Neural progenitor cell (in vitro differentiated cells): ENCODE results near the gene ITPR1. TPM values are rescaled to one million over a fixed set of nuclear protein-coding genes. Genes with fewer than 3 reads are reported as not detected.

Source experiments
- DNase-seq: peaks from one replicate; pipeline ENCODE4 v3.0.0-alpha.2; 2016; ENCODE audit warnings: low spot score
- H2AFZ ChIP-seq: fragments of 200-600 bp; sonication (generic); replicated peaks from 2 replicates; pipeline ENCODE4 v1.6.1; 2016; ENCODE audit warnings: antibody characterized with exemption
- H3F3A ChIP-seq: fragments of 200-600 bp; sonication (generic); 2 replicates; pipeline ENCODE4 v1.6.1; 2016; ENCODE audit warnings: antibody characterized with exemption, low read depth
- H3K27ac ChIP-seq: fragments of 200-600 bp; sonication (generic); 2 replicates; pipeline ENCODE4 v1.5.1; 2016; ENCODE audit warnings: mild to moderate bottlenecking
- H3K27me3 ChIP-seq: fragments of 200-600 bp; sonication (generic); 2 replicates; pipeline ENCODE4 v1.6.1; 2016; ENCODE audit warnings: mild to moderate bottlenecking, moderate library complexity
- H3K36me3 ChIP-seq: fragments of 200-600 bp; sonication (generic); 2 replicates; pipeline ENCODE4 v1.5.1; 2016
- H3K4me1 ChIP-seq: fragments of 200-600 bp; sonication (generic); 2 replicates; pipeline ENCODE4 v1.6.1; 2016; ENCODE audit warnings: mixed run types
- H3K4me2 ChIP-seq: fragments of 200-600 bp; sonication (generic); 2 replicates; pipeline ENCODE4 v1.6.1; 2016
- H3K4me3 ChIP-seq: fragments of 200-600 bp; sonication (generic); 2 replicates; pipeline ENCODE4 v1.5.1; 2016
- H3K79me2 ChIP-seq: fragments of 200-600 bp; sonication (generic); 2 replicates; pipeline ENCODE4 v1.6.1; 2016; ENCODE audit warnings: low read depth
- H3K9ac ChIP-seq: fragments of 200-600 bp; sonication (generic); 2 replicates; pipeline ENCODE4 v1.6.1; 2016
- H3K9me3 ChIP-seq: fragments of 200-600 bp; sonication (generic); 2 replicates; pipeline ENCODE4 v1.5.1; 2016; ENCODE audit warnings: low read depth
- H4K20me1 ChIP-seq: fragments of 200-600 bp; sonication (generic); 2 replicates; pipeline ENCODE4 v1.6.1; 2016; ENCODE audit warnings: low read depth
- H3K27ac Mint-ChIP-seq: 3 replicates; pipeline ENCODE4 v1.8.0; 2021; ENCODE audit warnings: mixed read lengths
- H3K27me3 Mint-ChIP-seq: 2 replicates; pipeline ENCODE4 v1.8.0; 2022; ENCODE audit warnings: low read depth, mild to moderate bottlenecking, inconsistent platforms, moderate library complexity, mixed read lengths; ENCODE audit not compliant: insufficient read depth
- H3K36me3 Mint-ChIP-seq: 3 replicates; pipeline ENCODE4 v1.8.0; 2021; ENCODE audit warnings: mixed read lengths
- H3K4me1 Mint-ChIP-seq: 3 replicates; pipeline ENCODE4 v1.8.0; 2021; ENCODE audit warnings: mixed read lengths
- H3K4me3 Mint-ChIP-seq: 3 replicates; pipeline ENCODE4 v1.8.0; 2021; ENCODE audit warnings: mild to moderate bottlenecking, moderate library complexity, mixed read lengths
- H3K9me3 Mint-ChIP-seq: 3 replicates; pipeline ENCODE4 v1.8.0; 2020; ENCODE audit warnings: mixed read lengths
- EZH2 ChIP-seq: fragments of 200-600 bp; sonication (generic); IDR thresholded peaks from 2 replicates; pipeline ENCODE4 v1.6.1; 2017; ENCODE audit warnings: antibody characterized with exemption, mild to moderate bottlenecking, moderate library complexity
- EZH2phosphoT487 ChIP-seq: fragments of 200-600 bp; sonication (generic); IDR thresholded peaks from 2 replicates; pipeline ENCODE4 v1.6.1; 2017; ENCODE audit warnings: antibody characterized with exemption
- total RNA-seq: library from RNA; depleted of rRNA; stranded (reverse); fragments of >200 nt; gene quantifications from 2 replicates; pipeline ENCODE4 v1.2.3, GENCODE V29; 2015; ENCODE audit warnings: low replicate concordance
- TF ChIP-seq, protein P1 (sequence below): fragments of 200-600 bp; sonication (generic); IDR thresholded peaks from 2 replicates; pipeline ENCODE4 v1.5.1; 2017; ENCODE audit warnings: antibody characterized with exemption, mild to moderate bottlenecking

Gene ITPR1
- total RNA-seq, 1 donor from 2014 or later = 5.0 TPM

- Mint-ChIP-seq H3K4me1 (peaks cover 4% of the 10 kb centered on the region), H3K9me3 (peaks cover 14% of the 10 kb centered on the region), H3K27me3 (peaks cover 7% of the 10 kb centered on the region), H3K27ac (no peak overlapping the region), H3K4me3 (no peak overlapping the region), H3K36me3 (peaks cover 2% of the 10 kb centered on the region)
- no peak for TF ChIP-seq EZH2phosphoT487
- no peak for TF ChIP-seq EZH2
- TF ChIP-seq, protein P1, sequence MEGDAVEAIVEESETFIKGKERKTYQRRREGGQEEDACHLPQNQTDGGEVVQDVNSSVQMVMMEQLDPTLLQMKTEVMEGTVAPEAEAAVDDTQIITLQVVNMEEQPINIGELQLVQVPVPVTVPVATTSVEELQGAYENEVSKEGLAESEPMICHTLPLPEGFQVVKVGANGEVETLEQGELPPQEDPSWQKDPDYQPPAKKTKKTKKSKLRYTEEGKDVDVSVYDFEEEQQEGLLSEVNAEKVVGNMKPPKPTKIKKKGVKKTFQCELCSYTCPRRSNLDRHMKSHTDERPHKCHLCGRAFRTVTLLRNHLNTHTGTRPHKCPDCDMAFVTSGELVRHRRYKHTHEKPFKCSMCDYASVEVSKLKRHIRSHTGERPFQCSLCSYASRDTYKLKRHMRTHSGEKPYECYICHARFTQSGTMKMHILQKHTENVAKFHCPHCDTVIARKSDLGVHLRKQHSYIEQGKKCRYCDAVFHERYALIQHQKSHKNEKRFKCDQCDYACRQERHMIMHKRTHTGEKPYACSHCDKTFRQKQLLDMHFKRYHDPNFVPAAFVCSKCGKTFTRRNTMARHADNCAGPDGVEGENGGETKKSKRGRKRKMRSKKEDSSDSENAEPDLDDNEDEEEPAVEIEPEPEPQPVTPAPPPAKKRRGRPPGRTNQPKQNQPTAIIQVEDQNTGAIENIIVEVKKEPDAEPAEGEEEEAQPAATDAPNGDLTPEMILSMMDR = no peak
- Histone ChIP-seq H4K20me1 (no peaks in the 10 kb centered on the region), H3K36me3 (no peaks in the 10 kb centered on the region), H3K9ac (no peak overlapping the region), H3F3A (no peaks in the 10 kb centered on the region), H3K4me1 (no peaks in the 10 kb centered on the region), H3K9me3 (no peaks in the 10 kb centered on the region), H3K27ac (no peak overlapping the region), H2AFZ (no peak overlapping the region), H3K79me2 (no peaks in the 10 kb centered on the region), H3K4me2 (no peak overlapping the region), H3K4me3 (no peak overlapping the region), H3K27me3 (no peaks in the 10 kb centered on the region)
- DNase-seq = no peak
Observed at GRCh38 chr3:4763604-4764247, 270.6 kb downstream of the ITPR1 start.

GRCh38 chr3:4765212-4765611 lies 272.1 kb downstream of the ITPR1 start:
- Histone ChIP-seq H3K36me3 (no peaks in the 10 kb centered on the region), H3K9ac (no peak overlapping the region), H3F3A (no peaks in the 10 kb centered on the region), H3K4me3 (no peak overlapping the region), H3K27me3 (no peaks in the 10 kb centered on the region), H3K9me3 (no peaks in the 10 kb centered on the region), H3K4me1 (no peaks in the 10 kb centered on the region), H3K79me2 (no peaks in the 10 kb centered on the region), H3K27ac (no peak overlapping the region), H2AFZ (no peak overlapping the region), H3K4me2 (no peak overlapping the region), H4K20me1 (no peaks in the 10 kb centered on the region)
- Mint-ChIP-seq H3K36me3 (peaks cover 2% of the 10 kb centered on the region), H3K4me1 (no peaks in the 10 kb centered on the region), H3K9me3 (peaks cover 13% of the 10 kb centered on the region), H3K27me3 (peaks cover 7% of the 10 kb centered on the region), H3K27ac (no peak overlapping the region), H3K4me3 (no peak overlapping the region)
- TF ChIP-seq, protein P1 = no peak
- TF ChIP-seq EZH2phosphoT487 = no peak
- TF ChIP-seq EZH2 = no peak
- no peak for DNase-seq

GRCh38 chr3:4766263-4766662 lies 273.1 kb downstream of the ITPR1 start:
- Histone ChIP-seq H3K4me3 (no peak overlapping the region), H3K27ac (no peak overlapping the region), H3F3A (no peaks in the 10 kb centered on the region), H3K4me2 (no peak overlapping the region), H3K9ac (no peak overlapping the region), H4K20me1 (no peaks in the 10 kb centered on the region), H3K4me1 (no peaks in the 10 kb centered on the region), H3K9me3 (no peaks in the 10 kb centered on the region), H3K79me2 (no peaks in the 10 kb centered on the region), H3K27me3 (no peaks in the 10 kb centered on the region), H2AFZ (no peak overlapping the region), H3K36me3 (no peaks in the 10 kb centered on the region)
- TF ChIP-seq EZH2phosphoT487 (no peak), EZH2 (no peak)
- TF ChIP-seq, protein P1 = no peak
- Mint-ChIP-seq H3K27me3 (peaks cover 6% of the 10 kb centered on the region), H3K27ac (no peak overlapping the region), H3K36me3 (peaks cover 2% of the 10 kb centered on the region), H3K4me3 (no peak overlapping the region), H3K4me1 (no peaks in the 10 kb centered on the region), H3K9me3 (peaks cover 13% of the 10 kb centered on the region)
- DNase-seq = no peak
